Epidermal melanocyte (primary cell): Measurements from ENCODE around the gene SLC44A5.
"Not testable (repeated sequence)": the region's sequence is repeated elsewhere in the genome, so short reads cannot be mapped to it uniquely, and the experiment has no call there.

Source experiments
- DNase-seq: peaks from one replicate; pipeline ENCODE4 v3.0.0; 2011; ENCODE audit warnings: low spot score; ENCODE audit not compliant: insufficient read length

The SLC44A5 gene

GRCh38 chr1:75292013-75292412 lies 318.9 kb downstream of the SLC44A5 start:
- DNase-seq: no peak

- DNase-seq: no peak
Observed at GRCh38 chr1:75276385-75276784, 334.5 kb downstream of the SLC44A5 start.

- DNase-seq: no peak
Observed at GRCh38 chr1:75275631-75276030, 335.3 kb downstream of the SLC44A5 start.

DNA sequence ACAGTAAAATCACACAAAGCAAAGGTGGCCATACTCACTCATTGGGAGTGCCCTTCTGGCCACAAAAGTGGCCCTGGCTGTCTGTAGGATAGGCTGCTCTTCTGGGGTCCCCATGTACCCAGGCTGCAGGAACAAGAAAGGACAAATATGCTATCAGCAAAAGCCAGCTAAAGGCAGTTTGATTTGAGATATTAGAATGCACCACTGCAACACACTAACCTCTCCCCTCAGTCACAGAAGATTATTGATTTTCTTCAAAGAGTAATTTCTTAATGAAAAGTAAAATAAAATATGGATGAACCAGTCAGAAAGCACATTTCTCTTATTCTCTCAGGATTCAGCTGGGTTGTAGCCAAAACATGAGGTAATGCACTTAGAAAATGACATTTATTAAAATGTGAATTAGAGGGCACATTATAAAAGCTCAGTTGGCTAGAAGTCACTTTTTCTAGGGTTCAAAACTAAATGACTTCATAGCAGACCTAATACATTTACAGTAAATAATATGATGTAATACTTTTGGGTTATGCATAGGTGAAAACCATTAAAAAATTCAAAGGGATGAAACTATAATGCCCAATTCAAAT lies 335.9 kb downstream of the SLC44A5 start:
- no peak for DNase-seq

DNA sequence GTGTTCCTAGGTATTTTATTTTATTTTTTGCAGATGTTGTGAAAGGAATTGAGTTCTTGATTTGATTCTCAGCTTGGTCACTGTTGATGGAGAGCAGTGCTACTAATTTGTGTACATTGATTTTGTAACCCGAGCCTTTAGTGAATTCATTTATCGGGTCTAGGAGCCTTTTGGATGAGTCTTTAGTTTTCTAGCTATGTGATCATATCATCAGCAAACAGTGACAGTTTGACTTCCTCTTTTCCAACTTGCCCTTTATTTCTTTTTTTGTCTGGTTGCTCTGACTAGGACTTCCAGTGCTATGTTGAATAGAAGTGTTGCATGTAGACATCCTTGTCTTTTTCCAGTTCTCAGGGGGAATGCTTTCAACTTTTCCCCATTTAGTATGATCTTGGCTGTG lies 337.8 kb downstream of the SLC44A5 start:
- no peak for DNase-seq

GRCh38 chr1:75265792-75266191 lies 345.1 kb downstream of the SLC44A5 start:
- DNase-seq: no peak

- no peak for DNase-seq
Observed at GRCh38 chr1:75264112-75264511, 346.8 kb downstream of the SLC44A5 start.

GRCh38 chr1:75263616-75264015 lies 347.3 kb downstream of the SLC44A5 start:
- DNase-seq: not testable (repeated sequence)

GRCh38 chr1:75261946-75262345 lies 349.0 kb downstream of the SLC44A5 start:
- DNase-seq: not testable (repeated sequence)

DNA sequence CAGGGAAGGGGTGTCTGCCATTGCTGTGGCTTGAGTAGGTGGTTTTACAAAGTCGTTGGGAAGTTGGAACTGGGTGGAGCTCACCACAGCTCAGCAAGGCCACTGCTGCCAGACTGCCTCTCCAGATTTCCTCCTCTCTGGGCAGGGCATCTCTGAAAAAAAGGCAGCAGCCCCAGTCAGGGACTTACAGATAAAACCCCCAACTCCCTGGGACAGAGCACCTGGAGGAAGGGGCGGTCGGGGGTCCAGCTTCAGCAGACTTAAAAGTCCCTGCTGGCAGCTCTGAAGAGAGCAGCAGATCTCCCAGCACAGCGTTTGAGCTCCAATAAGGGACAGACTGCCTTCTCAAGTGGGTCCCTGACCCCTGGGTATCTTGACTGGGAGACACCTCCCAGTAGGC lies 352.6 kb downstream of the SLC44A5 start:
- no peak for DNase-seq

GRCh38 chr1:75257424-75257823 lies 353.5 kb downstream of the SLC44A5 start:
- DNase-seq: no peak

DNA sequence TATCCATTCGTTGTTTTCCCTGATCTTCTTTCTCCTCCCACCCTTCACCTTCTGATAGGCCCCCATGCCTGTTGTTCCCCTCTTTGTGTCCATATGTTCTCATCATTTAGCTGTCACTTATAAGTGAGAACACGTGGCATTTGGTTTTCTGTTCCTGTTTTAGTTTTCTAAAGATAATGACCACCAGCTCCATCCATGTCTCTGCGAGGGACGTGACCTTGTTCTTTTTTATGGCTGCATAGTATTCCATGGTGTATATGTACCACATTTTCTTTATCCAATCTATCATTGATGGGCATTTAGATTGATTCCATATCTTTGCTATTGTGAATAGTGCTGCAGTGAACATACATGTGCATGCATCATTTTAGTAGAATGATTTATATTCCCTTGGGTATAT lies 360.8 kb downstream of the SLC44A5 start:
- not testable (repeated sequence) for DNase-seq

GRCh38 chr1:75245239-75245638 lies 365.7 kb downstream of the SLC44A5 start:
- DNase-seq: no peak

DNA sequence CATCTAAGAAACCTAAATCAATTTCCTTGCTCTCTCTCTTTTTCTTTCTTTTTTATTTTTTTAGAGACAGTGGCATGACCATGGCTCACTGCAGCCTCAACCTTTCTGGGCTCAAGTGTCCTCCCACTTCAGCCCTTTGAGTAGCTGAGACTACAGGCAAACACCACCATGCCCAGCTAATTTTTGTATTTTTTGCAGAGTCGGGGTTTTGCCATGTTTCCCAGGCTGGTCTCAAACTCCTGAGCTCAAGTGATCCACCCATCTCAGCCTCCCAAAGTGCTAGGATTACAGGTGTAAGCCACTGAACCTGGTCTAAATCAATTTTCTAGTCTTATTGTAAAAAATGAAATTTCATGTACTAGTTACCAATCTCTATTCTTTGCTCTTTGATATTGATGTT lies 367.8 kb downstream of the SLC44A5 start:
- DNase-seq: no peak

DNA sequence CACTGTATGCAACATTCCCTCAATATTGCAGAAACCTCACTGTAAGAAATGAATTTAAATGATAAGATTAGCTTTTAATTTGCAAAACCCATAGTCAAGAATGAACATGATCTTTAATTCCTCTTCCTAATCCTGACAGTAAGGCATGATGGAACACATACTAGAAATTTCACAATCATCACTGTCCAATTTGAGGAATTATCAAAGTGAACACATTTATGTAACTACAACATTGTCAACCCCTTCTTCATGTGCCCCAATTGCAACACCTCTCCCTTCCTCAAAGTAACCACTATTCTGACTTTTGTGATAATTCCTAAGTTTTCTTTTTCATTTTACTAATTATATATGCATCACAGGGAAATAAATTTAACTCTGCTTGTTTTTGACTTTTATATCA lies 373.6 kb downstream of the SLC44A5 start:
- no peak for DNase-seq

GRCh38 chr1:75234562-75234961 lies 376.4 kb downstream of the SLC44A5 start:
- DNase-seq: no peak

GRCh38 chr1:75233302-75233929 lies 377.5 kb downstream of the SLC44A5 start:
- DNase-seq: no peak

DNA sequence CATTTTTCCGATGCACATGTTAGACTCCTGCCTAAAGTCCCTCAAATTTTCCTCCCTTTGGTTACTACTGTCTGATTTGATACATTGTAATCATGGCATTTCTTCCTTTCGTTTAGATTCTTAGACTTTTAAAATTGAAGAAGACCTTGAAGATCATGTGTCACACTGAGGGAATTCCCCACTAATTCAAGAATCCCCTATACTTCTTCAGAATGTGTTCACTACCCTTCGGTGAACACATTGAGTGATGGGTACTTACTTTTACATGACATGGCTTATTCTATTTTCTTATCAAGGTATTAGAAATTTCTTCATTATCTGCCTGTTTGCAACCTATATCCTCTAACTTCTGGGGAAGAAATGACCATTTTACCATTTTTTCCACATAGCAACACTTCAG lies 390.8 kb downstream of the SLC44A5 start:
- DNase-seq: no peak

DNA sequence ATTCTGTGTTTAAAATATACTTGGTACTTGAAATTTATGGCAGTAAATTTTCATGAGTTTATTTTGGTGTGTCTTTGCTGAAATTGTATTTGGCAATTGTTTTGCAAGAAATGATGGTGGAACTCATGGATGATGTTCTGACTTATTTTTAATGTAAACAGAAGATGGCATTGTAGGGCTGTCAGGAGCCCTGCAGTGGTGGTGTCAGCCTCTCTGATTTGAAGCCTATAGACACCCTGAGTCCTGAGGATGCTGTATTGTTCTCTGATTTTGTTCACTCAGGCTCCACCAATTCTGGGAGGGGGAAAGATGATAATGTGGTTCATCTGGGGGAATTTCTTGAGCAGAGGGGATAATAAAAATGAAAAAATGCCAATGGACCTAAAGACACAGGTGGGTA lies 396.9 kb downstream of the SLC44A5 start:
- DNase-seq: no peak

GRCh38 chr1:75211648-75212047 lies 399.3 kb downstream of the SLC44A5 start:
- DNase-seq: no peak

DNA sequence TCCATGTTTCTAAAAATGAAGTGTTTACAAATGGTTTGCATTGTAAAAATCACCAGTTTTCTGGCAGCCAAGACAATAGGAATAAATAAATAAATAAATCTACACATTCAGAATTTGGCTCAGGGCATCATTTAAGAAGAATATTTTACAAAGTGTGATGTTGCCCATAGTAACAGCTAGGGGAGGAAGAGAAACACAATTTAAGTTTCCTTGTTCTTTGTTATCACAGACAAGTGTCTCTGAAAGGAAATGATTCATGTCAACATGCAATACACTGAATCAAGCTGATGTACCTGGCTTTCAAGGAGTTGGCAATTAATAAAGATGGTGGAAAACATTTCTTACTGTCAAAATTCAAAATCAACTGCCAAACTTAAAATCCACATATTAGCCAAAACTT lies 402.1 kb downstream of the SLC44A5 start:
- no peak for DNase-seq

GRCh38 chr1:75203415-75204277 lies 407.3 kb downstream of the SLC44A5 start:
- DNase-seq: peak; percentile 25

DNA sequence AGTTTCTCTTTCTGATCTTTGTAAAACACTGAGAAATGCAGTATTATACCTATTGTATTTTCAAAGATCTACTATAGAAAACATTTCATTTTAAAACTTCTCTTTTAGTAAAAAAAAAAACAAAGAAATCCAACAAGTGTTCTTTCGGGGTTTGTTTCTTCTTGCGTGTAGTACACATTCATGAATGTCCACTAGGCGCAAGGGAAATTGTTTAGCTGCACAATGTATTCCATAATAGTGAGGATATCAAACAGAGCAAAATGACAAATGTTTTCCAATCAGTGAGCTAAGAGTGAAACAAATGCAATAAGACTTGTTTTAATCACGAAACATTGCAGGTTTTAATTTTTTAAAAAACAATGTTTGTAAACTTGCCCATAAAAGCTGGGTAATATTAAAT lies 408.2 kb downstream of the SLC44A5 start:
- no peak for DNase-seq
